NB4 (cell line): Measurements from ENCODE around the gene FABP1.

ENCODE experiments used
- DNase-seq: peaks from one replicate; pipeline ENCODE4 v3.0.0; 2010; ENCODE audit warnings: low read depth
- H3K4me3 ChIP-seq: one replicate; pipeline ENCODE4 v1.5.1; 2011; ENCODE audit warnings: mild to moderate bottlenecking, low read depth, low read length, moderate library complexity
- MYC ChIP-seq: IDR thresholded peaks from 2 replicates; pipeline ENCODE4 v1.6.1; 2011; ENCODE audit warnings: low read depth, low read length
- POLR2A ChIP-seq: IDR thresholded peaks from 2 replicates; pipeline ENCODE4 v1.6.1; 2011; ENCODE audit warnings: mild to moderate bottlenecking; ENCODE audit not compliant: insufficient read length; ENCODE audit errors: extremely low read depth
- TF ChIP-seq, protein P1 (sequence below): IDR thresholded peaks from 2 replicates; pipeline ENCODE4 v1.6.1; 2011; ENCODE audit warnings: low read depth, low read length
- TF ChIP-seq, protein P2 (sequence below): IDR thresholded peaks from one replicate; pipeline ENCODE4 v1.5.1; 2012; ENCODE audit warnings: low read depth, low read length

Gene FABP1

GRCh38 chr2:88170472-88170892, 42.6 kb upstream of the FABP1 start:
- DNase-seq: no peak
- TF ChIP-seq, protein P1, sequence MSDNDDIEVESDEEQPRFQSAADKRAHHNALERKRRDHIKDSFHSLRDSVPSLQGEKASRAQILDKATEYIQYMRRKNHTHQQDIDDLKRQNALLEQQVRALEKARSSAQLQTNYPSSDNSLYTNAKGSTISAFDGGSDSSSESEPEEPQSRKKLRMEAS: no peak
- TF ChIP-seq MYC: no peak
- no peak overlapping the region for H3K4me3 ChIP-seq

GRCh38 chr2:88168386-88168785, 40.5 kb upstream of the FABP1 start:
- no peak for DNase-seq
- TF ChIP-seq POLR2A: no peak
- TF ChIP-seq MYC: no peak
- no peak overlapping the region for H3K4me3 ChIP-seq

DNA sequence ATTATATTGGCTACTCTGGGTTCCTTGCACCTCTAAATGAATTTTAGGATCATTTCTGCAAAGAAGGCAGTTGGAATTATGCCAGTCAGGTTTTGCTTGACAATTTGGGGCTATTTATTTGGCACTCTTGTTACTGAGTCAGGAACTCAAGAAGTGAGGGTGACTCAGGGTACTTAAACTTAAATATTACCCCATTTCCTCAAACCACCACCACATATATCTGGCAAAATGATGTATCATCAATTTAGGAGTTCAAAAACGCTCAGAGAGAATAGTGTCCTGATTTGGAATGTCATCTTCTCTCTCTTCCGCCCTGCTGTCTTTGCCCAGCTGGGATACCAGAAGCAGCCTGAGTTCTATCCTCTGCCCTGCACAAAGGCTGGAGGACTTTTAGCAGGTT, 39.9 kb upstream of the FABP1 start:
- H3K4me3 ChIP-seq: no peak overlapping the region
- DNase-seq: no peak
- TF ChIP-seq, protein P2, sequence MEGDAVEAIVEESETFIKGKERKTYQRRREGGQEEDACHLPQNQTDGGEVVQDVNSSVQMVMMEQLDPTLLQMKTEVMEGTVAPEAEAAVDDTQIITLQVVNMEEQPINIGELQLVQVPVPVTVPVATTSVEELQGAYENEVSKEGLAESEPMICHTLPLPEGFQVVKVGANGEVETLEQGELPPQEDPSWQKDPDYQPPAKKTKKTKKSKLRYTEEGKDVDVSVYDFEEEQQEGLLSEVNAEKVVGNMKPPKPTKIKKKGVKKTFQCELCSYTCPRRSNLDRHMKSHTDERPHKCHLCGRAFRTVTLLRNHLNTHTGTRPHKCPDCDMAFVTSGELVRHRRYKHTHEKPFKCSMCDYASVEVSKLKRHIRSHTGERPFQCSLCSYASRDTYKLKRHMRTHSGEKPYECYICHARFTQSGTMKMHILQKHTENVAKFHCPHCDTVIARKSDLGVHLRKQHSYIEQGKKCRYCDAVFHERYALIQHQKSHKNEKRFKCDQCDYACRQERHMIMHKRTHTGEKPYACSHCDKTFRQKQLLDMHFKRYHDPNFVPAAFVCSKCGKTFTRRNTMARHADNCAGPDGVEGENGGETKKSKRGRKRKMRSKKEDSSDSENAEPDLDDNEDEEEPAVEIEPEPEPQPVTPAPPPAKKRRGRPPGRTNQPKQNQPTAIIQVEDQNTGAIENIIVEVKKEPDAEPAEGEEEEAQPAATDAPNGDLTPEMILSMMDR: no peak
- TF ChIP-seq, protein P1: no peak
- TF ChIP-seq MYC (no peak), POLR2A (no peak)

DNA sequence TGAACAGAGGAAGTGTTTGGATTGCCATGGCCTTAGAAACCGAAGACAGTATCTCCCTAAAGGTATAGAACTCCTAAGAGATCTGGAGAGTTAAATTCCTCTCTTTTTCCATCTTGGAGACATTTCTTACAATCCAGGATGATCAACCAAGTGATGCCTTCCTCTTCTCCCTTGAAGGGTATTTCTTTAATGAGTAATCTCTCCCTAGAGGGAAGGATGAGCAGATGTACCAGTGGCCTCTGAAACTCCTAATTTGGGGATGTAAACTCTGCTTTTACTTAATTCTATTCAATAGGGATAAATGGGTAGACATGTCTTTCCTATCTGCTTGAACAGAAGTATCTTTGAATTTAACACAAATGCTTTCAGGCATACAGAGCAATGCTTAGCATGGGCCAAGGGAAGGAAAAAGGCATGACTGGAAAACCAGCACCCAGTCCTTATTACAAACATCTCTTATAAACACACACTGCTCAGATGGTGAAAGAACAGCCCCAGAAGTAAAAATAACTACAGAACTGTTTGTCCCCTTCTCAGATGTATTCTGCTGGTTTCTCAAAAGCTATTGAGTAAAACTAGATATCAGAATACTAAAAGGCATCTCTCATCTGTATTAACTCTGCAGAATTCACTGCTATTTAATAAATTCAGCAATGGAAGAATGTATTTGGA, 37.6 kb upstream of the FABP1 start:
- H3K4me3 ChIP-seq: no peak overlapping the region
- DNase-seq: no peak

DNA sequence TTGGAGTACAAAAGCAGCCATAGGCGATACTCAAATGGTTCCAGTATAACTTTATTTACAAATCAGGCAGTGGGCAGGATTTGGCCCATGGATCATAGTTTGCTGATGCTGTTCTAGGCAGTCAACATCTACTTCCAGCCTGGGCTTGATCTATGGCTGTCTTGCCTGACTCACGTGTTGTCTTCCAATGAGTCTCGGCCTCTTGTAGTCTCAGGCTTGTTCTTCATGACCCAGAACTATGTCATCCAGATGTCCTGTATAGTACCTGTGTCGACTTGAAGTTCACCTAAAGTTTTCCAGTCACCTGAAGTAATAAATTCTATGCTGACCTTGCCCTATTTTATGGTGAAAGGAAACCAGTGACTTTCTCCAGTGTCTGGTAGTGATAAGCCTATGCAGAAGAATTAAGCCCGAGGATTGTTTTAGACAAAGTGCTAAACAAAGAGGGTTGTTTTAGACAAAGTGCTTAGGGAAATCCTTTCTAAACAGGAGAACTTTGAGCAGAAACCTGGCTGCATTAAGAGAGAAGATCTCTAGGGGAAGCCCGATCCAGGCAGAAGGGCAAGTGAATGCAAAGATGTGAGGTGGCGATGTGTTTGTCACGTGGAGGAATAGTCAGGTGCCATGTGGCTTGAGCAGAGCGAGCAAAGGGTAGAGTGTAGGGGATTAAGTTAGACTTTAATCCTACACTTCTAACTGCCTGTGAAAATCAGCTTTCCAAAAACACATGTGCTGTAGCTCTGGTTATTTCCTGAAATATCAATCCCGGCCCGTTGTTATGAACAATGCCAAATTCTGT, 33.8 kb upstream of the FABP1 start:
- TF ChIP-seq, protein P2: no peak
- TF ChIP-seq MYC (no peak), POLR2A (no peak)
- TF ChIP-seq, protein P1: no peak
- no peak for DNase-seq
- no peak overlapping the region for H3K4me3 ChIP-seq

More for the DNA sequence above, 37.6 kb upstream of the FABP1 start:
- TF ChIP-seq, protein P1: no peak
- TF ChIP-seq, protein P2: no peak
- TF ChIP-seq MYC (no peak), POLR2A (no peak)

- H3K4me3 ChIP-seq: no peak overlapping the region
- TF ChIP-seq POLR2A: no peak
- TF ChIP-seq MYC: no peak
- TF ChIP-seq, protein P2: no peak
- TF ChIP-seq, protein P1: no peak
- DNase-seq: no peak
Observed at GRCh38 chr2:88160517-88160916, 32.7 kb upstream of the FABP1 start.
